Measurements from ENCODE around the gene PNPO. TPM values are rescaled to one million over a fixed set of nuclear protein-coding genes. Genes with fewer than 3 reads are reported as not detected.

PNPO gene
- total RNA-seq, 2 donors from 2014 or later: 16.9 to 28.9 TPM

DNA sequence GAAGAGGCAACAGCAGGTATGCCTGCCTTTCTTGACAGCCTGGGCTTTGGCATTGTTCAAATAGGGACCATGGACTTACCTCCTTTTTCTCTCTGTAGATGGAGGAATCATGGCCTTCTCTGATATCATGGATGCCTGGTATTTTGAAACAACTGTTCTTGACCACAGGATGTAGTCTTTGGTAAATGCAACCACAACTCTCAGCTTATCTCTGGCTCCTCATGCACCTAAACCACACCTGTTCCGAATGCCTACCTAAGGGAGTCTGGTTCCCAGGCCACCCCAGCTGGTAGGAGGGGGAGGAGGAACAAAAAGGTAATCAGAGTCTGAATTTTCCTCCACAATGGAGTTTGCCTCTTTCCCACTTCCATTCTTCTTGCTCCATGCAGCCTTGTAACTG, 48.3 kb downstream of the PNPO start:
- no peaks in the 10 kb centered on the region for H3K36me3 ChIP-seq
- TF ChIP-seq, protein P1, sequence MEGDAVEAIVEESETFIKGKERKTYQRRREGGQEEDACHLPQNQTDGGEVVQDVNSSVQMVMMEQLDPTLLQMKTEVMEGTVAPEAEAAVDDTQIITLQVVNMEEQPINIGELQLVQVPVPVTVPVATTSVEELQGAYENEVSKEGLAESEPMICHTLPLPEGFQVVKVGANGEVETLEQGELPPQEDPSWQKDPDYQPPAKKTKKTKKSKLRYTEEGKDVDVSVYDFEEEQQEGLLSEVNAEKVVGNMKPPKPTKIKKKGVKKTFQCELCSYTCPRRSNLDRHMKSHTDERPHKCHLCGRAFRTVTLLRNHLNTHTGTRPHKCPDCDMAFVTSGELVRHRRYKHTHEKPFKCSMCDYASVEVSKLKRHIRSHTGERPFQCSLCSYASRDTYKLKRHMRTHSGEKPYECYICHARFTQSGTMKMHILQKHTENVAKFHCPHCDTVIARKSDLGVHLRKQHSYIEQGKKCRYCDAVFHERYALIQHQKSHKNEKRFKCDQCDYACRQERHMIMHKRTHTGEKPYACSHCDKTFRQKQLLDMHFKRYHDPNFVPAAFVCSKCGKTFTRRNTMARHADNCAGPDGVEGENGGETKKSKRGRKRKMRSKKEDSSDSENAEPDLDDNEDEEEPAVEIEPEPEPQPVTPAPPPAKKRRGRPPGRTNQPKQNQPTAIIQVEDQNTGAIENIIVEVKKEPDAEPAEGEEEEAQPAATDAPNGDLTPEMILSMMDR (IDR thresholded peaks at IDR 0.05): no peak
- H3K9me3 ChIP-seq: no peaks in the 10 kb centered on the region
- H3K27ac ChIP-seq: no peak overlapping the region
- ATAC-seq (ENCODE audit: insufficient number of reproducible peaks, low FRiP score, low read depth) (no peak), DNase-seq (ENCODE audit: low spot score) (no peak)
- no peak overlapping the region for H3K4me3 ChIP-seq
- peaks cover 4 to 9% of the 10 kb centered on the region in 2 donors for H3K4me1 ChIP-seq (ENCODE audit: control insufficient read depth in 1 of 2, low read depth in 2 of 2)
- H3K27me3 ChIP-seq (replicated peaks; ENCODE audit: insufficient read depth): no peaks in the 10 kb centered on the region

DNA sequence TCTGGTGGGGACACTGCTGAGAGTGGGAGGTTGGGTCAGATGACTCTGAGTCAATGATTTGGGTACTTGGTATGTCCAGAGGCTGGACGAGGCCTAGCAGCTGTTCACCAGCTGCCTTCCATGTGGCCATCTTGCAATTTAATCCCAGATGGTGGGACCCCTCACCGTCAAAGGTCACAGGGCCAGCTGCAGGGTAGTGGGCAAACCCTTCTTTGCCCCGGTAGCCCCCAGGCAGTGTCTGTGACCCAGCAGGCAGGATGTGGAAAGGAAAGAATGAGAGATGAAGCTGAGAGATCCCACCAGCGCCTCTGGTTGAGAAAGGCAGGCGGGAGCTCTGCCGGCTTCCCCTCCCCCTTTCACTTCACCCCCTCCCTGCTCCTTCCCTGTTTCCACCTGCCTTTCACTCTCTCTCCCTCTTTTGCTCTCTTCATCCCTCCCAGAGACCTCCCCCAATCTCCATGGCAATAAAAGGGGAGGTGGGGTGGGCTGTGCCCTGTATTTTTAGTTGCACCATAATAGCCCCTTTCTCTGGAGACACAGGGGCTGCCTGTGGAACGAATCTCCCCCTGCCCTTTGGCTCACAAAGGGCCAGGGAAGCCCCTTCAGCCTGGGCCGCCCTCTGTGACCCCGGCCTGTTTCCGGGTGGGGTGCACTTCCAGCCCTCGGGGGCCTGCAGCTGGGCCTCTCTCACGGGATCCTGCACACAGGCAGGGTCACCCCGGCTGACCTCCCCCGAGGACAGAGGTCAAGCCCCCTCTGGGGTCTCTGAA, 49.8 kb downstream of the PNPO start:
- H3K36me3 ChIP-seq: no peaks in the 10 kb centered on the region
- ATAC-seq (ENCODE audit: insufficient number of reproducible peaks, low FRiP score, low read depth): no peak
- no peaks in the 10 kb centered on the region for H3K9me3 ChIP-seq
- TF ChIP-seq, protein P1 (IDR thresholded peaks at IDR 0.05): no peak
- H3K4me3 ChIP-seq: no peak overlapping the region
- peaks cover 4 to 9% of the 10 kb centered on the region in 2 donors for H3K4me1 ChIP-seq (ENCODE audit: control insufficient read depth in 1 of 2, low read depth in 2 of 2)
- DNase-seq (ENCODE audit: low spot score): no peak
- H3K27ac ChIP-seq: no peak overlapping the region
- H3K27me3 ChIP-seq (replicated peaks; ENCODE audit: insufficient read depth): no peaks in the 10 kb centered on the region

DNA sequence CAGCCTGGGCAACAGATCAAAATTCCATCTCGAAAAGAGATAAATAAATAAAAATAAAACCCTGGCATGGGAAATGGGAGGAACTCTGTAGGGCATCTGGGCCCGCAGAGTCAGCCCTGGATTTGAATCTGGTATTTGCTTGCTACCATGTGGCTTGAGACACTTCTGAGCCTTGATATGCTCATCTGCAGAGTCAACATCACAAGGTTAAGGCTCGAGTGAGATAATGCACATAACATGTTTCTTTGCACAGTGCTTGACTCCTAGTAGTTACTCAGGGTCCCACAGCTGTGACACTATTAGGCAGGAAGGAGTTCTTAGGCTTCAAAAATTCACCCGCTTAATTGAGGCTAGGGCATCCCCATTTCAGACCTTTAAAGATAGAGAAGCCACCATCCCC, 50.8 kb downstream of the PNPO start:
- H3K36me3 ChIP-seq: no peaks in the 10 kb centered on the region
- H3K27me3 ChIP-seq (replicated peaks; ENCODE audit: insufficient read depth): no peaks in the 10 kb centered on the region
- TF ChIP-seq, protein P1 (IDR thresholded peaks at IDR 0.05): no peak
- no peak for ATAC-seq (ENCODE audit: insufficient number of reproducible peaks, low FRiP score, low read depth)
- no peak for DNase-seq (ENCODE audit: low spot score)
- peaks cover 4 to 7% of the 10 kb centered on the region in 2 donors for H3K4me1 ChIP-seq (ENCODE audit: control insufficient read depth in 1 of 2, low read depth in 2 of 2)
- H3K27ac ChIP-seq: no peak overlapping the region
- no peak overlapping the region for H3K4me3 ChIP-seq
- no peaks in the 10 kb centered on the region for H3K9me3 ChIP-seq

DNA sequence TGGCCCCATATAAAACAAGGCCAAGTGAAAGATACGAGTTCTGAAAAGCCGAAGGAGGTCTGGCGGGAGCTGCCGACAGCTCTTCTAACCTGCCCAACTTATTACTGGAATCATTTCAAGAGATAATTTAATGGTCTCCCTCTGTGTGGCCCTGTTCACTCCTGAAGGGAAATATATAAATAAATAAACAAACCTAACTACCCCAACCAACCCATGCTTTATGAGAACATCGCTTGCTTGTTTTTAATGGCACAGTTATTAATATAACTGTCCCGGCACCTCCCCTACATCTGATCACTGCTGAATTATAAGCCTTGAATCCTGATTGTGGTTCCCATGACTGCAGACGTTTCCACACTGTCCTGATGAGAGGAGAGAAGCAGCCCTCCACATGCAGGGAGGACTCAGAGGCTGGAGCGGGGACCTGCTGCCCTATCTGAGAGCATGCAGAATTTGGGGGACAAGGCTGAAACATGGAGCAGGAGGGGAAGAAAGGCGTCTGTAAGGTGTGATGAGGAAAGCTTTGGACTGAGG, 51.7 kb downstream of the PNPO start:
- H3K9me3 ChIP-seq: no peaks in the 10 kb centered on the region
- H3K27ac ChIP-seq: no peak overlapping the region
- no peak for ATAC-seq (ENCODE audit: insufficient number of reproducible peaks, low FRiP score, low read depth)
- TF ChIP-seq, protein P1 (IDR thresholded peaks at IDR 0.05): no peak
- H3K36me3 ChIP-seq: no peaks in the 10 kb centered on the region
- H3K4me3 ChIP-seq: no peak overlapping the region
- H3K4me1 ChIP-seq (ENCODE audit: control insufficient read depth in 1 of 2, low read depth in 2 of 2): no peaks in the 10 kb centered on the region
- DNase-seq (ENCODE audit: low spot score): no peak
- H3K27me3 ChIP-seq (replicated peaks; ENCODE audit: insufficient read depth): no peaks in the 10 kb centered on the region

DNA sequence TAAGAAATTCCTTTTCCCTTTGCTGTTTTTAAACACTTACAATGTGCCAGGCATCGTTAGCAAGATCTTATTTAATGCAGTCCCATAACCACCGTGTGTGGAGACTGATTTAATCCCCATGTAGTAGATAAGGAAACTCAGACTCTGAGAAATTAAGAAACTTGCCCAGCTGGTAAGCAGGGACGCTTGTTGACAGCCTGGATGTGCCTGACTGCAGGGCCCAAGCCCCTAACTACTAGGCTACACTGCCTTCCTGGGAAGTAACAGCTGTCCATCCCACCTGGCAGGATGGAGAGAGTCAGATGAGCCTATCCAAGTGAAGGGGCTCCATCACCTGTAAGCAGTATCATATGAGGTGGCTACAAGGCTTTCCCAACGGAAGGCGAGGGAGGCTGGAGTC, 52.6 kb downstream of the PNPO start:
- no peak overlapping the region for H3K27ac ChIP-seq
- no peak for ATAC-seq (ENCODE audit: insufficient number of reproducible peaks, low FRiP score, low read depth)
- no peaks in the 10 kb centered on the region for H3K4me1 ChIP-seq (ENCODE audit: control insufficient read depth in 1 of 2, low read depth in 2 of 2)
- H3K4me3 ChIP-seq: no peak overlapping the region
- no peaks in the 10 kb centered on the region for H3K27me3 ChIP-seq (replicated peaks; ENCODE audit: insufficient read depth)
- no peaks in the 10 kb centered on the region for H3K9me3 ChIP-seq
- TF ChIP-seq, protein P1 (IDR thresholded peaks at IDR 0.05): no peak
- H3K36me3 ChIP-seq: no peaks in the 10 kb centered on the region
- no peak for DNase-seq (ENCODE audit: low spot score)

Data from thoracic aorta (tissue), 2 donors.